Measurements from ENCODE around the gene SLC24A1. TPM values are rescaled to one million over a fixed set of nuclear protein-coding genes. Genes with fewer than 3 reads are reported as not detected.

The SLC24A1 gene
- polyA plus RNA-seq, 1 donor (not counting 4 experiments of a cell fraction or from before 2014, with no cell fraction given) = 4.0 TPM

GRCh38 chr15:65690173-65690572, 68.4 kb downstream of the SLC24A1 start:
- FAIRE-seq (no peak), DNase-seq (ENCODE audit: low read depth, low spot score) (no peak)
- Histone ChIP-seq H3K27ac (ENCODE audit: control insufficient read depth, insufficient read depth, low read length) (no peak overlapping the region), H3K4me2 (ENCODE audit: control insufficient read depth, extremely low read depth, insufficient read depth, low read depth, low read length) (no peak overlapping the region), H3K4me1 (ENCODE audit: control insufficient read depth, extremely low read depth, insufficient read depth, low read length) (no peaks in the 10 kb centered on the region), H3K79me2 (ENCODE audit: control insufficient read depth, insufficient read depth, low read length) (no peaks in the 10 kb centered on the region), H3K9me3 (ENCODE audit: control insufficient read depth, low read depth, low read length) (no peaks in the 10 kb centered on the region), H3K9me1 (ENCODE audit: control insufficient read depth, extremely low read depth, insufficient read depth, low read length) (no peaks in the 10 kb centered on the region), H3K36me3 (ENCODE audit: control insufficient read depth in 2 of 2, extremely low read depth in 1 of 2, insufficient read depth in 2 of 2, low read length in 2 of 2) (peaks cover 0 to 2% of the 10 kb centered on the region in 2 experiments), H2AFZ (ENCODE audit: control insufficient read depth, low read length) (no peak overlapping the region), H3K9ac (ENCODE audit: control insufficient read depth, extremely low read depth, insufficient read depth, low read length) (no peak overlapping the region), H3K27me3 (ENCODE audit: control insufficient read depth, extremely low read depth, insufficient read depth, low read length) (no peaks in the 10 kb centered on the region), H4K20me1 (ENCODE audit: control insufficient read depth, extremely low read depth, insufficient read depth, low read length) (no peaks in the 10 kb centered on the region), H3K4me3 (ENCODE audit: control insufficient read depth in 2 of 3, extremely low read depth in 1 of 3, insufficient read depth in 2 of 3, low read depth in 1 of 3, low read length in 3 of 3) (no peak overlapping the region)
- no peak for TF ChIP-seq EZH2 (IDR thresholded peaks at IDR 0.05; ENCODE audit: low read length)
- TF ChIP-seq, protein P1, sequence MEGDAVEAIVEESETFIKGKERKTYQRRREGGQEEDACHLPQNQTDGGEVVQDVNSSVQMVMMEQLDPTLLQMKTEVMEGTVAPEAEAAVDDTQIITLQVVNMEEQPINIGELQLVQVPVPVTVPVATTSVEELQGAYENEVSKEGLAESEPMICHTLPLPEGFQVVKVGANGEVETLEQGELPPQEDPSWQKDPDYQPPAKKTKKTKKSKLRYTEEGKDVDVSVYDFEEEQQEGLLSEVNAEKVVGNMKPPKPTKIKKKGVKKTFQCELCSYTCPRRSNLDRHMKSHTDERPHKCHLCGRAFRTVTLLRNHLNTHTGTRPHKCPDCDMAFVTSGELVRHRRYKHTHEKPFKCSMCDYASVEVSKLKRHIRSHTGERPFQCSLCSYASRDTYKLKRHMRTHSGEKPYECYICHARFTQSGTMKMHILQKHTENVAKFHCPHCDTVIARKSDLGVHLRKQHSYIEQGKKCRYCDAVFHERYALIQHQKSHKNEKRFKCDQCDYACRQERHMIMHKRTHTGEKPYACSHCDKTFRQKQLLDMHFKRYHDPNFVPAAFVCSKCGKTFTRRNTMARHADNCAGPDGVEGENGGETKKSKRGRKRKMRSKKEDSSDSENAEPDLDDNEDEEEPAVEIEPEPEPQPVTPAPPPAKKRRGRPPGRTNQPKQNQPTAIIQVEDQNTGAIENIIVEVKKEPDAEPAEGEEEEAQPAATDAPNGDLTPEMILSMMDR (optimal IDR thresholded peaks at IDR 0.05 in 1 of 3, IDR thresholded peaks at IDR 0.05 in 1 of 3, conservative IDR thresholded peaks at IDR 0.05 in 1 of 3; ENCODE audit: extremely low read depth in 1 of 3, insufficient read depth in 2 of 3, low read length in 3 of 3) = no peak
- dilution Hi-C loops (cut with MboI; ENCODE audit: extremely low pct_ligation_motif_present, low sequenced_read_pairs) = no loop called here

- H3K36me3 ChIP-seq (ENCODE audit: control insufficient read depth in 2 of 2, extremely low read depth in 1 of 2, insufficient read depth in 2 of 2, low read length in 2 of 2) = peaks cover 0 to 2% of the 10 kb centered on the region in 2 experiments
- no peak for FAIRE-seq
- no peaks in the 10 kb centered on the region for H3K4me1 ChIP-seq (ENCODE audit: control insufficient read depth, extremely low read depth, insufficient read depth, low read length)
- H2AFZ ChIP-seq (ENCODE audit: control insufficient read depth, low read length) = no peak overlapping the region
- no peaks in the 10 kb centered on the region for H3K27me3 ChIP-seq (ENCODE audit: control insufficient read depth, extremely low read depth, insufficient read depth, low read length)
- H3K9me1 ChIP-seq (ENCODE audit: control insufficient read depth, extremely low read depth, insufficient read depth, low read length) = no peaks in the 10 kb centered on the region
- dilution Hi-C loops (cut with MboI; ENCODE audit: extremely low pct_ligation_motif_present, low sequenced_read_pairs) = no loop called here
- no peaks in the 10 kb centered on the region for H3K9me3 ChIP-seq (ENCODE audit: control insufficient read depth, low read depth, low read length)
- no peaks in the 10 kb centered on the region for H3K79me2 ChIP-seq (ENCODE audit: control insufficient read depth, insufficient read depth, low read length)
- DNase-seq (ENCODE audit: low read depth, low spot score) = no peak
- H3K27ac ChIP-seq (ENCODE audit: control insufficient read depth, insufficient read depth, low read length) = no peak overlapping the region
- no peak overlapping the region for H3K4me3 ChIP-seq (ENCODE audit: control insufficient read depth in 2 of 3, extremely low read depth in 1 of 3, insufficient read depth in 2 of 3, low read depth in 1 of 3, low read length in 3 of 3)
- no peak overlapping the region for H3K4me2 ChIP-seq (ENCODE audit: control insufficient read depth, extremely low read depth, insufficient read depth, low read depth, low read length)
- H4K20me1 ChIP-seq (ENCODE audit: control insufficient read depth, extremely low read depth, insufficient read depth, low read length) = no peaks in the 10 kb centered on the region
- H3K9ac ChIP-seq (ENCODE audit: control insufficient read depth, extremely low read depth, insufficient read depth, low read length) = no peak overlapping the region
- TF ChIP-seq, protein P1 (optimal IDR thresholded peaks at IDR 0.05 in 1 of 3, IDR thresholded peaks at IDR 0.05 in 1 of 3, conservative IDR thresholded peaks at IDR 0.05 in 1 of 3; ENCODE audit: extremely low read depth in 1 of 3, insufficient read depth in 2 of 3, low read length in 3 of 3) = no peak
- no peak for TF ChIP-seq EZH2 (IDR thresholded peaks at IDR 0.05; ENCODE audit: low read length)
These were observed 69.0 kb downstream of the SLC24A1 start for GRCh38 chr15:65690778-65691177.

Data from keratinocyte (primary cell).